ENCODE measurements around the gene PTCHD1.

- TF ChIP-seq CTCF (IDR thresholded peaks at IDR 0.05; ENCODE audit: poor library complexity) (no peak), EZH2 (IDR thresholded peaks at IDR 0.05; ENCODE audit: borderline replicate concordance) (no peak), EZH2phosphoT487 (IDR thresholded peaks at IDR 0.05; ENCODE audit: low read depth, severe bottlenecking, unreplicated experiment) (no peak)
Observed at GRCh38 chrX:23369027-23369426, 34.4 kb downstream of the PTCHD1 start.
